K562 (cell line): ENCODE measurements around the gene CCR5AS.

Experiments used
- CBFA2T3 ChIP-seq: fragments of 450-650 bp; IDR thresholded peaks from 2 replicates; pipeline ENCODE4 v1.6.1; 2017
- HLTF ChIP-seq: fragments of 450-650 bp; IDR thresholded peaks from 2 replicates; pipeline ENCODE4 v1.6.1; 2016
- HNRNPLL ChIP-seq: fragments of 200-400 bp; formaldehyde crosslinking; IDR thresholded peaks from 2 replicates; pipeline ENCODE4 v1.6.1; 2017; ENCODE audit warnings: low read length, low read depth, mild to moderate bottlenecking; ENCODE audit not compliant: poor library complexity, severe bottlenecking
- JUNB ChIP-seq: fragments of 450-650 bp; formaldehyde crosslinking; conservative IDR thresholded peaks from 2 replicates; pipeline ENCODE4 v1.4.0; 2020; ENCODE audit warnings: mild to moderate bottlenecking
- MBD2 ChIP-seq: sonication (generic); IDR thresholded peaks from 2 replicates; pipeline ENCODE4 v1.6.1; 2016; ENCODE audit warnings: low read depth, borderline replicate concordance
- MED1 ChIP-seq: sonication (generic); formaldehyde crosslinking; IDR thresholded peaks from 2 replicates; pipeline ENCODE4 v1.8.1; 2023; ENCODE audit warnings: missing genetic modification reagents, borderline replicate concordance
- PHF21A ChIP-seq: fragments of 450-650 bp; IDR thresholded peaks from 2 replicates; pipeline ENCODE4 v1.6.1; 2017; ENCODE audit warnings: low read depth, borderline replicate concordance
- SRSF7 ChIP-seq: fragments of 200-400 bp; formaldehyde crosslinking; optimal IDR thresholded peaks from 2 replicates; pipeline ENCODE3; 2017; ENCODE audit warnings: mild to moderate bottlenecking, low read depth, low read length
- ZNF124 ChIP-seq: sonication (generic); formaldehyde crosslinking; IDR thresholded peaks from 2 replicates; pipeline ENCODE4 v1.8.1; 2022; ENCODE audit warnings: missing genetic modification reagents
- TF ChIP-seq, protein P1 (sequence below), 2 experiments: fragments of 450-650 bp in 1 of 2; sonication (generic) in 1 of 2; formaldehyde crosslinking in 1 of 2; IDR thresholded peaks; 2 replicates each; pipeline versions ENCODE4 v1.7.1 to v1.9.0; 2016 to 2022; ENCODE audit warnings: inconsistent platforms in 1 of 2, mild to moderate bottlenecking in 1 of 2, missing genetic modification reagents in 1 of 2
- TF ChIP-seq, protein P2 (sequence below): fragments of 200-800 bp; sonication (Bioruptor generic); IDR thresholded peaks from 2 replicates; pipeline ENCODE4 v1.6.1; 2017; ENCODE audit warnings: missing genetic modification characterization, missing compliant biosample characterization
- TF ChIP-seq, protein P3 (sequence below): sonication (generic); formaldehyde crosslinking; IDR thresholded peaks from 2 replicates; pipeline ENCODE4 v1.8.1; 2023; ENCODE audit warnings: missing genetic modification reagents, mild to moderate bottlenecking, borderline replicate concordance

Gene CCR5AS

DNA sequence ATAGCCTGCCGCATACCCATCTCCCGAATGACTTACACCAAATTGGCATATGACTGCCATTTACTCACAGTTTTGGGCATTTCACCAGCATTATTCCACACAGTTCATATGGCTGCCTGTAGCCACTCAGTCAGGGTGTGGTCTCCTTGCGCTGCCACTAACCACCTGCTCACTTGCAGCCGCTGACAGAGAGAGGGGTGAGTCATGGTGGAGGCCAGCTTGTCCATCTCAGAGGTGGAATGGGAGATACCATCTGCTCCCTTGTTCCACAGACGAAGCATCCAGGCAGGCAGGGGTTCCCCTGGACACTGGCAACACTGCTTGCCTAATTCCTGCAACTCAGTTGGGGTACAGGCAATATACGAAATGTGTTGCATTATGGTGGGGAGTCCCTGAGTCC, 15.8 kb upstream of the CCR5AS start (continued):
- TF ChIP-seq ZNF124 (CRISPR knock-in tag) = no peak
- TF ChIP-seq, protein P1, sequence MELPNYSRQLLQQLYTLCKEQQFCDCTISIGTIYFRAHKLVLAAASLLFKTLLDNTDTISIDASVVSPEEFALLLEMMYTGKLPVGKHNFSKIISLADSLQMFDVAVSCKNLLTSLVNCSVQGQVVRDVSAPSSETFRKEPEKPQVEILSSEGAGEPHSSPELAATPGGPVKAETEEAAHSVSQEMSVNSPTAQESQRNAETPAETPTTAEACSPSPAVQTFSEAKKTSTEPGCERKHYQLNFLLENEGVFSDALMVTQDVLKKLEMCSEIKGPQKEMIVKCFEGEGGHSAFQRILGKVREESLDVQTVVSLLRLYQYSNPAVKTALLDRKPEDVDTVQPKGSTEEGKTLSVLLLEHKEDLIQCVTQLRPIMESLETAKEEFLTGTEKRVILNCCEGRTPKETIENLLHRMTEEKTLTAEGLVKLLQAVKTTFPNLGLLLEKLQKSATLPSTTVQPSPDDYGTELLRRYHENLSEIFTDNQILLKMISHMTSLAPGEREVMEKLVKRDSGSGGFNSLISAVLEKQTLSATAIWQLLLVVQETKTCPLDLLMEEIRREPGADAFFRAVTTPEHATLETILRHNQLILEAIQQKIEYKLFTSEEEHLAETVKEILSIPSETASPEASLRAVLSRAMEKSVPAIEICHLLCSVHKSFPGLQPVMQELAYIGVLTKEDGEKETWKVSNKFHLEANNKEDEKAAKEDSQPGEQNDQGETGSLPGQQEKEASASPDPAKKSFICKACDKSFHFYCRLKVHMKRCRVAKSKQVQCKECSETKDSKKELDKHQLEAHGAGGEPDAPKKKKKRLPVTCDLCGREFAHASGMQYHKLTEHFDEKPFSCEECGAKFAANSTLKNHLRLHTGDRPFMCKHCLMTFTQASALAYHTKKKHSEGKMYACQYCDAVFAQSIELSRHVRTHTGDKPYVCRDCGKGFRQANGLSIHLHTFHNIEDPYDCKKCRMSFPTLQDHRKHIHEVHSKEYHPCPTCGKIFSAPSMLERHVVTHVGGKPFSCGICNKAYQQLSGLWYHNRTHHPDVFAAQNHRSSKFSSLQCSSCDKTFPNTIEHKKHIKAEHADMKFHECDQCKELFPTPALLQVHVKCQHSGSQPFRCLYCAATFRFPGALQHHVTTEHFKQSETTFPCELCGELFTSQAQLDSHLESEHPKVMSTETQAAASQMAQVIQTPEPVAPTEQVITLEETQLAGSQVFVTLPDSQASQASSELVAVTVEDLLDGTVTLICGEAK (IDR thresholded peaks at IDR 0.05) = no peak
- TF ChIP-seq, protein P1 (CRISPR knock-in tag; IDR thresholded peaks at IDR 0.05) = no peak
- no peak for TF ChIP-seq MED1 (CRISPR knock-in tag)
- TF ChIP-seq CBFA2T3 = peak; percentile 50
- TF ChIP-seq, protein P2, sequence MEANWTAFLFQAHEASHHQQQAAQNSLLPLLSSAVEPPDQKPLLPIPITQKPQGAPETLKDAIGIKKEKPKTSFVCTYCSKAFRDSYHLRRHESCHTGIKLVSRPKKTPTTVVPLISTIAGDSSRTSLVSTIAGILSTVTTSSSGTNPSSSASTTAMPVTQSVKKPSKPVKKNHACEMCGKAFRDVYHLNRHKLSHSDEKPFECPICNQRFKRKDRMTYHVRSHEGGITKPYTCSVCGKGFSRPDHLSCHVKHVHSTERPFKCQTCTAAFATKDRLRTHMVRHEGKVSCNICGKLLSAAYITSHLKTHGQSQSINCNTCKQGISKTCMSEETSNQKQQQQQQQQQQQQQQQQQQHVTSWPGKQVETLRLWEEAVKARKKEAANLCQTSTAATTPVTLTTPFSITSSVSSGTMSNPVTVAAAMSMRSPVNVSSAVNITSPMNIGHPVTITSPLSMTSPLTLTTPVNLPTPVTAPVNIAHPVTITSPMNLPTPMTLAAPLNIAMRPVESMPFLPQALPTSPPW (CRISPR knock-in tag) = peak; percentile 24; the same call in 1 of the 2 replicates
- TF ChIP-seq JUNB (CRISPR knock-in tag) = peak; percentile 56; the same call in 1 of the 2 replicates
- TF ChIP-seq SRSF7 = no peak
- no peak for TF ChIP-seq MBD2
- TF ChIP-seq, protein P3, sequence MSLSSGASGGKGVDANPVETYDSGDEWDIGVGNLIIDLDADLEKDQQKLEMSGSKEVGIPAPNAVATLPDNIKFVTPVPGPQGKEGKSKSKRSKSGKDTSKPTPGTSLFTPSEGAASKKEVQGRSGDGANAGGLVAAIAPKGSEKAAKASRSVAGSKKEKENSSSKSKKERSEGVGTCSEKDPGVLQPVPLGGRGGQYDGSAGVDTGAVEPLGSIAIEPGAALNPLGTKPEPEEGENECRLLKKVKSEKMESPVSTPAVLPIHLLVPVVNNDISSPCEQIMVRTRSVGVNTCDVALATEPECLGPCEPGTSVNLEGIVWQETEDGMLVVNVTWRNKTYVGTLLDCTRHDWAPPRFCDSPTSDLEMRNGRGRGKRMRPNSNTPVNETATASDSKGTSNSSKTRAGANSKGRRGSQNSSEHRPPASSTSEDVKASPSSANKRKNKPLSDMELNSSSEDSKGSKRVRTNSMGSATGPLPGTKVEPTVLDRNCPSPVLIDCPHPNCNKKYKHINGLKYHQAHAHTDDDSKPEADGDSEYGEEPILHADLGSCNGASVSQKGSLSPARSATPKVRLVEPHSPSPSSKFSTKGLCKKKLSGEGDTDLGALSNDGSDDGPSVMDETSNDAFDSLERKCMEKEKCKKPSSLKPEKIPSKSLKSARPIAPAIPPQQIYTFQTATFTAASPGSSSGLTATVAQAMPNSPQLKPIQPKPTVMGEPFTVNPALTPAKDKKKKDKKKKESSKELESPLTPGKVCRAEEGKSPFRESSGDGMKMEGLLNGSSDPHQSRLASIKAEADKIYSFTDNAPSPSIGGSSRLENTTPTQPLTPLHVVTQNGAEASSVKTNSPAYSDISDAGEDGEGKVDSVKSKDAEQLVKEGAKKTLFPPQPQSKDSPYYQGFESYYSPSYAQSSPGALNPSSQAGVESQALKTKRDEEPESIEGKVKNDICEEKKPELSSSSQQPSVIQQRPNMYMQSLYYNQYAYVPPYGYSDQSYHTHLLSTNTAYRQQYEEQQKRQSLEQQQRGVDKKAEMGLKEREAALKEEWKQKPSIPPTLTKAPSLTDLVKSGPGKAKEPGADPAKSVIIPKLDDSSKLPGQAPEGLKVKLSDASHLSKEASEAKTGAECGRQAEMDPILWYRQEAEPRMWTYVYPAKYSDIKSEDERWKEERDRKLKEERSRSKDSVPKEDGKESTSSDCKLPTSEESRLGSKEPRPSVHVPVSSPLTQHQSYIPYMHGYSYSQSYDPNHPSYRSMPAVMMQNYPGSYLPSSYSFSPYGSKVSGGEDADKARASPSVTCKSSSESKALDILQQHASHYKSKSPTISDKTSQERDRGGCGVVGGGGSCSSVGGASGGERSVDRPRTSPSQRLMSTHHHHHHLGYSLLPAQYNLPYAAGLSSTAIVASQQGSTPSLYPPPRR (CRISPR knock-in tag) = no peak
- TF ChIP-seq HNRNPLL = no peak
- no peak for TF ChIP-seq PHF21A
- TF ChIP-seq HLTF = no peak
